NCI-H69 (cell line): ENCODE data around the gene TNKS2.
A peak's percentile ranks its signal among the peaks of the same experiment; 100 is the strongest.
"Not testable (repeated sequence)": the region's sequence is repeated elsewhere in the genome, so short reads cannot be mapped to it uniquely, and the experiment has no call there.

Source experiments
- DNase-seq: peaks from one replicate; lab custom pipeline; 2025; lab: John Stamatoyannopoulos, UW

The TNKS2 gene

GRCh38 chr10:91865562-91866081 lies 67.4 kb downstream of the TNKS2 start:
- DNase-seq, result no peak

- DNase-seq, result no peak
These were observed 76.9 kb downstream of the TNKS2 start for GRCh38 chr10:91875156-91875555.

- no peak for DNase-seq
These were observed 77.6 kb downstream of the TNKS2 start for GRCh38 chr10:91875779-91876178.

- peak; percentile 43 for DNase-seq
These were observed 81.4 kb downstream of the TNKS2 start for GRCh38 chr10:91879515-91880170.

GRCh38 chr10:91880310-91880709 lies 82.1 kb downstream of the TNKS2 start:
- peak; percentile 47 for DNase-seq

- DNase-seq, result peak; percentile 74
These were observed 85.6 kb downstream of the TNKS2 start for GRCh38 chr10:91883549-91884444.

GRCh38 chr10:91884536-91884935 lies 86.3 kb downstream of the TNKS2 start:
- no peak for DNase-seq

GRCh38 chr10:91885362-91886079 lies 87.3 kb downstream of the TNKS2 start:
- DNase-seq, result no peak

GRCh38 chr10:91886954-91887271 lies 88.7 kb downstream of the TNKS2 start:
- DNase-seq, result no peak

GRCh38 chr10:91887272-91888076 lies 89.2 kb downstream of the TNKS2 start:
- DNase-seq, result peak; percentile 58

GRCh38 chr10:91891125-91892001 lies 93.1 kb downstream of the TNKS2 start:
- DNase-seq, result no peak

GRCh38 chr10:91893051-91893450 lies 94.8 kb downstream of the TNKS2 start:
- DNase-seq, result no peak

- not testable (repeated sequence) for DNase-seq
These were observed 96.0 kb downstream of the TNKS2 start for GRCh38 chr10:91894261-91894685.

- no peak for DNase-seq
These were observed 98.1 kb downstream of the TNKS2 start for GRCh38 chr10:91896212-91896756.

GRCh38 chr10:91897421-91897820 lies 99.2 kb downstream of the TNKS2 start:
- no peak for DNase-seq

- peak; percentile 43 for DNase-seq
These were observed 103.8 kb downstream of the TNKS2 start for GRCh38 chr10:91901784-91902677.

GRCh38 chr10:91907033-91907594 lies 108.9 kb downstream of the TNKS2 start:
- no peak for DNase-seq

- peak; percentile 45 for DNase-seq
These were observed 109.7 kb downstream of the TNKS2 start for GRCh38 chr10:91907914-91908336.
